Astrocyte (in vitro differentiated cells and primary cell): ENCODE results near the gene DNAJC4.

Experiments
- EZH2 ChIP-seq: IDR thresholded peaks from 2 replicates; pipeline ENCODE4 v1.6.1; 2012; ENCODE audit warnings: mild to moderate bottlenecking, low read length, inconsistent platforms; ENCODE audit not compliant: insufficient read depth
- TF ChIP-seq, protein P1 (sequence below): IDR thresholded peaks from 2 replicates; pipeline ENCODE4 v1.5.1; 2011; ENCODE audit warnings: low read depth, mild to moderate bottlenecking, inconsistent platforms, low read length, moderate library complexity; ENCODE audit not compliant: insufficient read depth

DNA sequence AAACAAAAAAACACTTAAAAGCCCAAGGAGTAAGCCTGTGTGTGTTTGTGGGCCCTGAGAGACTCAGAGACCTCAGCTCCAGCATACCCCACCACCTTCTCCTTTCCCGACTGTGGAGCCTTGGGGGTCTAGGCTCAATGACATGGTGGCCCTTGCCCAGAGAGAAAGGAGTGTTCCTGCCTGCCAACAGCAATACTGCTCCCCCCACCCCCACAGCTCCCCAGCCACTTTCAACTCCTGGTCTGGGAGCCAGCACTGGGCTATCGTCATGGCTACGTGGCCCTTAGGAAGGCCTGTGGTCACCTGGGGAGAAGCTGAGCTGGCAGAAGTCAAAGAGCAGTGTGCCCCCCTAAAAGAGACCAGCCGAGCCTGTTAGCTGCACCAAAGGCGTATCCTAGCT lies 13.8 kb downstream of the DNAJC4 start:
- TF ChIP-seq, protein P1, sequence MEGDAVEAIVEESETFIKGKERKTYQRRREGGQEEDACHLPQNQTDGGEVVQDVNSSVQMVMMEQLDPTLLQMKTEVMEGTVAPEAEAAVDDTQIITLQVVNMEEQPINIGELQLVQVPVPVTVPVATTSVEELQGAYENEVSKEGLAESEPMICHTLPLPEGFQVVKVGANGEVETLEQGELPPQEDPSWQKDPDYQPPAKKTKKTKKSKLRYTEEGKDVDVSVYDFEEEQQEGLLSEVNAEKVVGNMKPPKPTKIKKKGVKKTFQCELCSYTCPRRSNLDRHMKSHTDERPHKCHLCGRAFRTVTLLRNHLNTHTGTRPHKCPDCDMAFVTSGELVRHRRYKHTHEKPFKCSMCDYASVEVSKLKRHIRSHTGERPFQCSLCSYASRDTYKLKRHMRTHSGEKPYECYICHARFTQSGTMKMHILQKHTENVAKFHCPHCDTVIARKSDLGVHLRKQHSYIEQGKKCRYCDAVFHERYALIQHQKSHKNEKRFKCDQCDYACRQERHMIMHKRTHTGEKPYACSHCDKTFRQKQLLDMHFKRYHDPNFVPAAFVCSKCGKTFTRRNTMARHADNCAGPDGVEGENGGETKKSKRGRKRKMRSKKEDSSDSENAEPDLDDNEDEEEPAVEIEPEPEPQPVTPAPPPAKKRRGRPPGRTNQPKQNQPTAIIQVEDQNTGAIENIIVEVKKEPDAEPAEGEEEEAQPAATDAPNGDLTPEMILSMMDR = no peak
- no peak for TF ChIP-seq EZH2
